ENCODE results near the gene KIF21B. TPM values are rescaled to one million over a fixed set of nuclear protein-coding genes. Genes with fewer than 3 reads are reported as not detected.

Gene KIF21B
- total RNA-seq, 1 experiment from 2014 or later: 0.22 TPM

DNA sequence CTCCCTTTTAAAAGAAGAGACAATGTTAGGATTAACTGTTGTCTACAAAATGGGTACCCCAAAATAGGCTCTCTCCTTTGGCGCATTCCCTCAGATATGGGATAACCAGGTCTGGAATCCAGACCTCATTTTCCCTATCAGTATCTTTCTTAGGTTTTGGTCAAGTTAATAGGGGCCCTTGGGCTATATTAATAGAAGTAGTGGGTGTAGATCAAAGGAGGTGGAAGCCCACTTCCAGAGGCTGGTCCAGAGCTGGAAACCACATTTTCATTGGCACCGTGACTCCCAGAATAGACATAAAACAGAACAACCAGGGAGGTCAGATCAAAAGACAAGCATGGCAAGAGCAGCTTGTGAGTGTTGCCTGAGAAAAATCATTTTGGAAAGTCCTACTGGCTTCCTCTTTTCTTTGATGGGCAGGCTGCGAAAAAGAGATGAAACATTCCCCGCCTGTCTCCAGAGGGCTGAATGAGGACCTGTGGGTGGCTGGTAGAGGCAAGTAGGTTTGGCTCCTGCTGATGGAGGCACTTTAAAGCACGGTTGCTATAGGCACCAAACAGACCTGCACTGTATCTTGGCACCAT, 25.8 kb upstream of the KIF21B start:
- no peak for DNase-seq (ENCODE audit: extremely low read depth, low read depth)

DNA sequence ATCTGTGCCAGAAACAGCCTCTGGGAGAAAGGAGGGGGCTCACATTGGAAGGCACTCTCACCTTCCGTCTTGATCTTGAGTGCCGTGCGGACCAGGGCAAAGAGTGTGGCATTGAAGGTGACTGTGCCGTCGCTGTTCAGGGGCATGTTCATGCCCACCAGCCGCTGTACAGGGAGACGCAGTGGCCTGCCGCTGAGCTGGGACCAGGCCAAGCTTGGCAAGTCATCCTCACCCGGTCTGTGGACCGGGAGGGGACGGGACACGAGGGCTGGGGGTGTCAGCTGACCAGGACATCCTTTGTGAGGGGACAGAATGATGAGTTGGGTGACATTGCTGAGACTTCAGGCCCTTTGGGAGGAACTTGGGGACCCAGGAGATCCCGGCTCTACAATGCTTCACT, 25.0 kb upstream of the KIF21B start:
- no peak for DNase-seq (ENCODE audit: extremely low read depth, low read depth)

DNA sequence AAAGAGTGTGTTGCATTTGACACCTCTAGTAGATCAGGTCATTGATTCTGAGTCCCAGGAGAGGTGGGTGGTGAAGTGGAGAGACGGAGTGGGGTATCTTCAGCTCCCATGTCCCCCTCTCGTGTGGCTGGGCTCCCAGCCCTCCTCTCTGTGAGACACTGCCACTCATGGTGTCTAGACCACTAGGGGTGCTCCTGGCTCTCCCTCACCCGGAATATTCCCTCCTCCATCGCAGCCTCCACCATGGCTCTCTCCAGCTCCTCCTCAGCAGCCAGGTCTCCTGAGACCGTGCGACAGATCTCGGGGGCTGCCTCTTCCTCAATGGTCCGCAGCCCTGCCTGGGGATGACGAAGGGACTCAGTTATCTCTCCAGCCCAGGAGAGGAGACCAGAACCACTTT, 20.6 kb upstream of the KIF21B start:
- DNase-seq (ENCODE audit: extremely low read depth, low read depth): no peak

GRCh38 chr1:201042779-201043461, 19.4 kb upstream of the KIF21B start:
- DNase-seq (ENCODE audit: extremely low read depth, low read depth): peak; percentile 54

- no peak for DNase-seq (ENCODE audit: extremely low read depth, low read depth)
Measured at GRCh38 chr1:201041011-201041410, 17.5 kb upstream of the KIF21B start.

DNA sequence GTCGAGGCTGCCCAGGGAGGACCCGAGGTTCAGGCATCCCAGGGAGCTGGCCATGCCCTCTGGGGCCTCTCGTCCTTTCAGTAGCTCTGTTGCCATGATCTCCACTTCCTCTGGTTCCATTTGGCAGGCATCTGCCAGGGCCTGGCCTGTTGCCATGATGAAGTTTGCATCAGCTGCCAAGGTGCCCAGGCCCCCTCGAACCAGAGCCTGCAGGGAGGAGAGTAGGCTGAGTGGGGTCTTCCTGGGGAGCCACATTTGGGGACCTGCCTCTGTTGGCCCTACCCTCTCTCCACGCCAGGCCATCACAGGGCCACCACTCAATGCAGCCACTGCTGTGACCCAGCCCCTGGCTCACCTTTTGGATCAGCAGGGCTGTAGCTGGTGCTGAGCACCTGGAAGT, 16.4 kb upstream of the KIF21B start:
- DNase-seq (ENCODE audit: extremely low read depth, low read depth): no peak

DNA sequence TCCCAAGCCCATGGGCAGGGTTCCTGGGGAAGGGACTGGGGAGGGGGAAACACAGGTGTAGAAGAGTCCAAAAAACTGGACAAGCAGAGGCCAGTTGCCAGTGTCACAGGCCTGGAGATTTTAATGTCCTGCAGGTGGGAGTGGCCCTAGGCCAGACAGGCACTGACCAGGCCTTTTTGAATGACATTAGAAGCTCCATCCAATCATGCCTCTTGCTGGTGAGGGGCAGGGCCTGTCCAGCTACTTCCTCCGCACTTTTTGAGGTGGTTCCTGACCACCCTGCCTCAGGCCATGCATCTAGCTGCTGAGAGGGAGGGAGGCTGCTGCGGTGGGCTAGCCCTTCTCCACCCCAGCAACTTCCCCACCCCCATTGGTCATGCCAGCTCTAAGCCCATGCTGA, 15.9 kb upstream of the KIF21B start:
- DNase-seq (ENCODE audit: extremely low read depth, low read depth): no peak

- DNase-seq (ENCODE audit: extremely low read depth, low read depth): no peak
Measured at GRCh38 chr1:201038186-201038876, 14.8 kb upstream of the KIF21B start.

- DNase-seq (ENCODE audit: extremely low read depth, low read depth): no peak
Measured at GRCh38 chr1:201036188-201036842, 12.8 kb upstream of the KIF21B start.

- no peak for DNase-seq (ENCODE audit: extremely low read depth, low read depth)
Measured at GRCh38 chr1:201034671-201035070, 11.2 kb upstream of the KIF21B start.

DNA sequence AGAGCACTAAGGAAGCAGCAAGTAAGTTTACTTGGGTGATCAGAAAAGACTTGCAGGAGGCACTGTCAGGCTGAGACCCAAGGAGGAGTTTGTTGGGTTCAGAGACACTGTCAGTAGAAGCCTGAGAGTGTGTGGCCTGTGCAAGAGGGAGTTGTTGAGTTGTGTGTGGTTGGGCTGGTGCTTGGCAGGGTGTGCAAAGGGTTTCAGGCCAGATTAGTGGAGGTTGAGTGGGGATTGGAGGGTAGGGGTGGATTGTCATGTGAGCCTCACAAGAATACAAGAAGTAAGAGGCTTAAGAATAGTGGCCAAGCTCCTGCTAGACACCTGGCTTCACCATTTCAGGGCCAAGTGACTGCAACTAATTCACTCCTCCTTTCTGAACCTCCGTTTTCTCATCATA, 8.9 kb upstream of the KIF21B start:
- DNase-seq (ENCODE audit: extremely low read depth, low read depth): no peak

- DNase-seq (ENCODE audit: extremely low read depth, low read depth): no peak
Measured at GRCh38 chr1:201028461-201028889, 5.0 kb upstream of the KIF21B start.

DNA sequence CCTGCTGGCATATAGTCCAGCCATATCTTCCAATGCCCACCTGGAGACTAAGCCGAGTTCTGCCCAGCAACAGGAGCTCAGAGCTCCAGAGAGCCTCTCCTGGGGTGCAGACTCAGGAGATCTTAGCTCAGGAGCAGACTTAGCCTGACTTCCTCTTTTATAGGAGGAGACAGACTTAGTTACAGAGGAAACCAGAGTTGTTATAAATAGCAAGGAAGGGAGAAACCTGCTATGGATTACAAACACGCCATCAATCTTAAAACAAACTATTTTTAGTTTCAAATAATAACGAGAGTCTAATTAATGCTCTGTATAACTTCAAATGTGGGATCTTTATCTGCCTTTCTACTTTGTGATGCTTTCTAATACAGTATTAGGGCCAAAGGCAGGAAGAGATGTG, 3.3 kb upstream of the KIF21B start:
- DNase-seq (ENCODE audit: extremely low read depth, low read depth): no peak

GRCh38 chr1:201026234-201026633, 2.7 kb upstream of the KIF21B start:
- no peak for DNase-seq (ENCODE audit: extremely low read depth, low read depth)

DNA sequence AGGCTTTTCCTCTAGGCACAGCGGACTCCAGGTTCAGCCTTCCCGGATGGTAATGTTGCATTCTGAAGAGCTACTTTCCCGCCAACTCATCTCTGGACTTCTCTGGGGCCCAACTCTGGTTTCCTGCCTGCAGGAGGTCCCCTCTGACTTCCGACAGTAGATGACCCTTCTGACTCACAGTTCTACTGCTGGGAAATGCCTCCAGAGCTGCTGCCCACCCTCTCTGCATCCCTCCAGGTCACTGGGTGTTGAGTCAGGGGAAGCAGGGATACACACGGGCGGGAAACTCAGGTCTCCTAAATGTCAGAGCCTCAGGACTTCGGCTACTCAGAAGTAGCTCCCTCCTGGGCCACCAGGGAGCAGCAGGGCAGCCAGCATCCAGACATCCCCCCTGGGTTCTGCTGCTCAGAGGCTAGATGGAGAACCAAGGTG, 2.1 kb upstream of the KIF21B start:
- no peak for DNase-seq (ENCODE audit: extremely low read depth, low read depth)

- DNase-seq (ENCODE audit: extremely low read depth, low read depth): no peak
Measured at GRCh38 chr1:201024625-201024998, 1.1 kb upstream of the KIF21B start.

GRCh38 chr1:201023920-201024624, 558 bp upstream of the KIF21B start:
- DNase-seq (ENCODE audit: extremely low read depth, low read depth): no peak

DNA sequence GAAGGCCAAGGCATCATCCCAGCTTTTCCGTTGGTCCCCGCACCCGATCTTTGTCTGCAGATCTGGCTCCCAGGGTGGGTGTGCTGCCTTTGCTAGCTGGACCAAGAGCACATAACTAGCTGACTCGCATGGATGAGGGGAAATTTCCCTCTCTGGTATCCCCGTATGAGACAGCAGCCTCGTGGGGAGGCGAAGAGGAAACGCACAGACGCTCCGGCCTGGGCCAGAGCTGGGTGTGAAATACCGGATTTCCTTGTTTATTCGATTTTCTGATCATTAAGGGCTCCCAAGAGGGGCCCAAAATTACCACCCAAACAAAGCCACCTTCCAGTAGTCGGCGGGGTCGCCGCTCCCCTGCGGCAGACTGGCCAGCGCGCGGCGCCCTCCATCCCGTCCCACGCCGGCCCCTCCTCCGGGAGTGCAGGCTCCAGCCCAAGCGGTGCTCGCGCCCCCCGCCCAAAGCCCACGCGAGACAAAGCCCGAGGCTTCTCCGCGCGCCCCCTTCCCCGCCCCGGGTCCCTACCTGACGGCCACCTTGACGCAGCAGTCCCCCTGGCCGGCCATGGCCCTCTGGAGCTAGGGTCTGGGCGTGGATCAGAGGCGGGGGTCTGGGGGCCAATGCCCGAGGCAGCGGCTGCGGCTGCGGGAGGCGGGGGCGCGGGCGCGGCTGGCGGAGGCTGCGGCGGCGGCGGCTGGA, 546 bp downstream of the KIF21B start:
- DNase-seq (ENCODE audit: extremely low read depth, low read depth): no peak

DNA sequence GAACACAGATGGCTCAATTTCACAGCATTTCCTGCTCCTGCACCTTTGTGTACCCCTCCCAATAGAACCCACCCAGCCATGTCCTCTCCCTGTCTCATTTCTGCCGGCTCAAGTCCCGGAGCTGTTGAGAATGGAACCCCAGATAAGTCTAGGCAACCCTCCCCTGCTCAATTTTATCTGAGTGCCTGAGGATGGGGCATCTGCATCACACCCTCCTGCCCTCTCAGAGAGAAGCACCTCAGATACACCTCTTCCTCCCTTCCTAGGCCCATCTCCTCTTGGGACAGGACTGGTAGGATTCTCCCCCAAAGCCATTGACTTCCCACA, 1.1 kb downstream of the KIF21B start:
- no peak for DNase-seq (ENCODE audit: extremely low read depth, low read depth)

DNA sequence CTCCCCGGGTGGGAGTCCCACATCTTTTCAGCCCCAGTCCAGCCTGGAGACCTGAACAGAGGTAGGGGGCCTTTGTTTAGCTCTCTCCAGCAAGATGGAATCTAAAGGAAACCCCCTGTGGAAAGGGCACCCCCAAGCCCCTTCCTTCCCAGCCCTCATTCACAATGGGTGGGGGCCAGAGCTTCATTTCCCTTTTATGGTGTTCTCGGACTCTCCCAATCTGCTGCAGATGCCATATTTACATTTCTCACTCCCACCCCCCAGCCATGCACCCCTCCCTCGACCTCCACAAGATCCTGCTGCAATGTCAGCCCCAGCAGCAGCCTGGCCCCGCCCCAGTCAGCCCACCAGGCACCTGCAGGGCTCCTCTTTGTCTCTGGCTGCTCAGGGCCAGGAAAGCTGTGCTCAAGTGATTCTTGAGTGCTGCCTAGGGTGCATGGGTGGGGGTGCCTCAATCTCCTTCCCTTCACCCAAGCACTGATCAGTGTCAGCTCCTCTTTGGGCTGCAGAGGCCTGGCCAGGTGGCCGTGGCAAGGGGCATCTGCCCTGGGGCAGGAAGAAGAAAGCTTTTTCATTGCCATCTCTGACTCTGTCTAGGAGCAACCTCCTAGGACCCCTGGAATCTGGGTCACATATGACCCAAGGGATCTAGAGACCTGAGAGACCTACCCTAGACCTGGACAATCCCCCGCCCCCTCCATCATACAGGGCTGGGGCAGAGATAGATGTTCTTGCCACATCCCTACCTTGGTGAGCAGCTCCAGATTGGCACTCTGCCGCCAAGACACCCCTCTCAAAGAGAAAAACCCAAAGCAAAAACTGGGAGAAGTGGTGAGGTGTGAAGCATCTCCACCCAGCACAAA, 1.7 kb downstream of the KIF21B start:
- no peak for DNase-seq (ENCODE audit: extremely low read depth, low read depth)

Measured in NCI-H460 (cell line).